Measurements from ENCODE around the gene MRPL46.

The MRPL46 gene

DNA sequence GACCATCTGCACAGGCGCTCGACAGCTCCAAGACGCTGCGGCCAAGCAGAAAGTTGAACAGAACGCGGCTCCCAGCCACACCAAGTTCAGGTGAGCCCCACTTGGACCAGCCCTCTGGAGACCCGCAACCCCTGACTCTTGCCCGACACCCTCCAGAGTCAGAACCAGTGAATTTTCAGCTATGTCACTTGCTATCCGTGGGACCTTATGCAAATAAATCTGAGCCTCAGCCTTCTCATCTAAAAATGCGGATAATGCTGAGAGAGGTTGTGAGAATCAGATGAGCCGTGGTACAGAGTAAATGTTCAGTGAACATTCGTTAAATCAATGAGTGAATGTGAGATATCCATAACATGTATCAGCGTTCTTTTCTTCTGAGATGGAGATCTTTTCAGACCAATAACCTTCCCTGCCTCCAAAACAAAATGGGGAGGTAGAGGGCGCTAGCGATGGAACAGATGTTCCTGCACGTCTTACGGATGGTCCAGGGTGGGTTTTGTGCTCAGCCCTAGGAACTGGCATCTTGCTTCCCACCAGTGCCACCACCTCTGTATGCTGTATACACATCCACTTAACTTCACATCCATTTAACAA, 844 bp upstream of the MRPL46 start:
- Mint-ChIP-seq H3K4me1 (peaks cover 36% of the 10 kb centered on the region), H3K9me3 (no peaks in the 10 kb centered on the region), H3K36me3 (peaks cover 59% of the 10 kb centered on the region), H3K4me3 (peak overlapping the region; percentile 83), H3K27ac (peak overlapping the region; percentile 99)
- peak; percentile 3 for ATAC-seq
- no peak for DNase-seq (ENCODE audit: low spot score in 2 of 2)

DNA sequence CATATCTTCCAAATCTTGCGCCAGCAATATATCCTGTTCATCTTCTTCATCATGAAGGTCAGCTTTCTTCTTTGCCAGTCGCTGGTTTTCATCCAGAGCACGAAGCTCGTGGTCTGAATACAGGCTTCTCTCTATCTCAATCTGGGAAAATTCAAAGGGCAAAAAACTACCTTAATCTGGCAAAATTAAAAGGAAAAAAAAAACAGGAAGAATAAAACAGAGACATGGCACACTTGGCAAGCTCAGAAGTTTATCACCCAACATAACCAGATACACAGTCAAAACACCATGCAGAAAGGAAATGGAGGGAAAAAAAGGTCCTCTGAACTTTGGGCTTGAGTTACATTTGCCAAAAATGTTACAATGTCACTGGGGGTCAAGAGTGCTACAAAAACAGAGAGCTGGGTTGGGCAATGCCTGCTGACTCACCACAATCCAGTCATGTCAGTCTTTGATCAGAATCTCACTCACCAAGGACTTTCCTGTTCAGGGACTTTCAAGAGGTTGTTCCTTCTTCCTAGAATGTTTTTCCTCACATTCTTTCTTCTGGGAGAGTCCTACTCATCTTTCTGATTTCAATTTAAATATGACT, 1.5 kb downstream of the MRPL46 start:
- ATAC-seq = peak; percentile 31
- peak overlapping the region; percentile 99 for H3K27ac Mint-ChIP-seq
- peaks cover 71% of the 10 kb centered on the region for H3K36me3 Mint-ChIP-seq
- DNase-seq (ENCODE audit: low spot score in 2 of 2) = no peak
- no peaks in the 10 kb centered on the region for H3K9me3 Mint-ChIP-seq
- peak overlapping the region; percentile 83 for H3K4me3 Mint-ChIP-seq
- H3K4me1 Mint-ChIP-seq = peaks cover 26% of the 10 kb centered on the region

DNA sequence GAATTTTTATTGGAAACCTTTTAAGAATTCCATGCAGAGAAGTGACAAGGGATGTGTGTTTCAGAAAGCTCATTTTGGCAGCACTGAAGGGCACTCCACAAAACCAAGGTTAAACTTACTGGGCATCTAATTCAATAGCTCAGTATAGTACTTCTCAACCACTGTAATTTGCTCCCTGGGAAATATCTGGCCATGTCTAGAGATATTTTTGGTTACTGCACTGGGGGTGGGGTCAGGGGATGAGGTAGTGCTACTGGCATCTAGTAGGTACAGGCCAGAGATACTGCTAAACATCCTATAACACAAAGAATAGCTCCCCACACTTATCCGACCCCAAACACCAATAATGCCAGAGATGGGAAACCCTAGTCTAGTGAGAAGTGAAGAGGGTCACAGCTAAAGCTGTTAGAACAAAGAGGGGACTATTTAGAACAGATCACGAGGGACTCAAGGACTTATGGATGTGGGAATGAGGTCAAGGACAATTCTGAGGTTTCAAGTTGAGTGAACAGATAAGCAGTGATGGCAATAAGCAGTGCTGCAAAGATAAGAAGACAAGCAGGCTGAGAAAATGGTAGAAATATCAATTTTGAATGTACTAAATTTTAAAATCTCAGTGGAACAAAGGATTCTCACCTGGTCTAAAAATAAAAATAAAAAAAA, 3.2 kb downstream of the MRPL46 start:
- DNase-seq (ENCODE audit: low spot score in 2 of 2) (no peak), ATAC-seq (no peak)
- peaks cover 26% of the 10 kb centered on the region for H3K4me1 Mint-ChIP-seq
- no peak overlapping the region for H3K4me3 Mint-ChIP-seq
- no peaks in the 10 kb centered on the region for H3K9me3 Mint-ChIP-seq
- peaks cover 86% of the 10 kb centered on the region for H3K36me3 Mint-ChIP-seq
- H3K27ac Mint-ChIP-seq = no peak overlapping the region

DNA sequence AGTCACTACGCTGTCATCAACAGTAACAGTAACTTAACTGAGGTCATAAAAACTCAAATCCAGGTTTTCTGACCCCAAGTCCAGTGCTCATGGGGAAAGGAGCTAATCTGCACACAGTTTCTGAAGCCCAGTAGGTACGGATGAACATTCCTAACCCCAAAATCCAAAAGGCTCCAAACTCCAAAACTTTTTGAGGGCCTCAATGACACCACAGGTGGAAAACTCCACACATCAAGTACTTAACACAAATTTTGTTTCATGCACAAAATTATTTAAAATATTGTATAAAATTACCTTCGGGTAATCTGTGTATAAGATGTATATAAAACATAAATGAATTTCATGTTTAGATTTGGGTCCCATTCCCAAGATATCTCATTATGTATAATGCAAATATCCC, 10.5 kb downstream of the MRPL46 start:
- Mint-ChIP-seq H3K36me3 (peaks cover 39% of the 10 kb centered on the region), H3K4me1 (no peaks in the 10 kb centered on the region), H3K9me3 (no peaks in the 10 kb centered on the region), H3K27ac (no peak overlapping the region), H3K4me3 (no peak overlapping the region)
- no peak for DNase-seq (ENCODE audit: low spot score in 2 of 2)
- no peak for ATAC-seq

DNA sequence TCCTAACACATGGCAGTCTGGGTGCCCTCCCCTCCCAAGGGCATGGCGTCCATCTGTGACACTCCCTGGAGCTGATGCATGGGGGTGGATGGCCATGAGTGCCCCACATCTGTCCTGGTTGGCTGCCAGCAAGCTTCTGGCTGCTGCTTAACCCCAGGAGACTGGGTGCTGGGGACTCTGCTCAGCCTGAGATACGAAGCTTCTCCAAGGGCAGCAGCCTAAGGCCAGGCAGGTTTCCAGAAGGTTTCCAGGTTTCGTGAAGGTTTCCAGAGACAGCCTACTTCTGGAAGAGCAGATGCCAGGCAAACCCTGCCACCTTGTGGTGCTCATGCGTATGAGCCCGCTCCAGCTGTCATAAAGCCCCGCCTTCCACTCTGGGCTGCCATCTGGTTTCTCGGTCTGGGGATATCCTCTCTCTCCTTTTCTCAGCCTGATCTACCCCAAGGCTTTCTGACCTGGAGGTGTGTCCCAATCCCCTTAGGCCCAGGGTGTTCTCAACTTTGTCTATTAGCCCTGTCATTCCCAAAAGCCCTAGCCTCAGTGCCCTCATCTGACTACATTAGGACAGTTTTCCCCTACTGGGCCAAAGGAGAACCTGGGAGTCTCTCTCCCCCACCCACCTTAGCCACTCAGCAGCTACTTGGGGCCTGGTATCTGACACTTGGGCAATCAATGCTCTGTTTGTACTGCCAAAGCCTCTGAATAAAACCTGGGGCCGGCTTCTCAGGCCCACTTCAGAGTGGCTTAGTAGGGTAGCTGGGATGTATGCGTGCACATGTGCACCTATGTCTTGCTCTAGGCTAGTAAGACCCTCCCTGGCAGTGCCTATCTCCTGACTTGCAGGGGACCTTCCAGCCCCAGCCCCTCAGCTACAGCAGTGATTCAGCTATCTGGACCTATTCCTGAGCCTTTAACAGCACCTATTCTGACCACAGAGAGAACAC, 12.0 kb downstream of the MRPL46 start:
- no peak overlapping the region for H3K27ac Mint-ChIP-seq
- no peak overlapping the region for H3K4me3 Mint-ChIP-seq
- DNase-seq (ENCODE audit: low spot score in 2 of 2) (peak in 1 of 2 donors; percentile 57), ATAC-seq (peak; percentile 77)
- H3K9me3 Mint-ChIP-seq = no peaks in the 10 kb centered on the region
- H3K4me1 Mint-ChIP-seq = peaks cover 1% of the 10 kb centered on the region
- peaks cover 23% of the 10 kb centered on the region for H3K36me3 Mint-ChIP-seq

DNA sequence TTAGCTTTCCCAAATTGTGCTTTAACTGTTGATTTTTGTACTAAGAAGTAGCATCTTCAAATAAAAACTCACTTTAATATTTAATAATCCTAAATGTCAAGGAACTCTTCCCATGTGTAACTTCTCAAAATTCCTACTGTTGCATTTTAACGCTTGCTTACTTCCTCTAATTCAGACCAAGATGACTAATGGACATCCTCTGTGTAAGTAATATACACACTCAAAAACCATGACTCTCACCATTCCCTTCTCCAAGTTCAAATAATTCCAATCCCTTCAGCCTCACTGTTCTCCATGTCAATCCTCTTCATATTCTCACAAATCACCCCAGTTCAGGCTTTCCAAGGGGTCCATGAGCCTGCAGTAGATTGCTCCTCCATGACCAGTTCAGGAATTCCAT, 13.0 kb downstream of the MRPL46 start:
- Mint-ChIP-seq H3K4me1 (peaks cover 7% of the 10 kb centered on the region), H3K36me3 (peaks cover 14% of the 10 kb centered on the region), H3K9me3 (no peaks in the 10 kb centered on the region), H3K27ac (no peak overlapping the region), H3K4me3 (no peak overlapping the region)
- no peak for DNase-seq (ENCODE audit: low spot score in 2 of 2)
- no peak for ATAC-seq

DNA sequence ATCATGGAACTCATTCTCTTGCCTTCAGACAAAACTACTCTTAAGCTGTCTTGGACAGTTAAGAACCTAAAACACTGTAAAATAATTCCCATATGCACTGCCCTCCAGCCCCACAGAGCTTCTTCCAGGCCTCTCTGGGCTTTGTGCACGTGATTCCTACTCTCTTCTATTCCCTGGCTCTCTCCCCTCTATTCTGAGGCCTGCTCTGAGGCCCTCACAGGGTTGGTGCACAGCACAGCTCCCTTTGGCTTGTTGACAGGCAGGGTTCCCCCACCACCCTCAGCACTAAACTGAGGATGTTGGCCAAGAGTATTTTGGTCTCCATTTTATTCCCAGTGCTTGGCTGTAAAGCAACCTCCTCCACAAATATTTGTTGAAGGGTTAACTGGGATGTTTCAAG, 13.5 kb downstream of the MRPL46 start:
- Mint-ChIP-seq H3K4me3 (no peak overlapping the region), H3K27ac (no peak overlapping the region), H3K4me1 (peaks cover 7% of the 10 kb centered on the region), H3K9me3 (no peaks in the 10 kb centered on the region), H3K36me3 (peaks cover 8% of the 10 kb centered on the region)
- DNase-seq (ENCODE audit: low spot score in 2 of 2) (no peak), ATAC-seq (no peak)

DNA sequence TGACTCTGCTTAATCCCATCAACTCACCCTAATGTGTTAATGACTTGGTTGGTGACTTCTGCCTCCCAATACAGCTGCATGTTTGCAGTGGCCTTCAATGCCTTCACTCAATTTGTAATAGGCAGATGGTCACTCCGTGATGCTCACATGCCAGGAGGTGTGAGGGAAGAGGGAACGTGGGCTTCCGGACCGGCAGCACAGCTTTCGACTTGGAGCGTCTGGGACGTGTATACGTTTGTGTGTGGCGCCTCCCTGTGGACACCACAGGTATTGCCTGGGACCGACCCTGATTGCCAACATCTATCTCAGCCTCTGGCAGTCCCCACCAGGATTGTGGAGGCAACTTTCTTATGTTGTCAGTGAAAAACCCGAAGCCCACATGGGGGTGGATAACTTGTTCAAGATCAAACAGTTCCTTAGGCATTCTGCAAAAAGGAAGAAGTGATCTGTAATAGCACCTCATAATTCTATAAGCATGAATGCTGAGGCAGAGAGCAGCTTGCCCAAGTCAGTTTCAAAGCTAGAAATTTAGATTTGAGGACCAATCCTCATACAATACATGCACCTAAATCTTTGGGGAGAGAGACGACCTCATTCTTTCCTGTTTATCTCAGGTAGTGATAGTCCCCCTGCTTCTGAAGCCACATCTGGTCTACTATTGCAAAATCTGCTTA, 16.9 kb downstream of the MRPL46 start:
- H3K36me3 Mint-ChIP-seq = no peaks in the 10 kb centered on the region
- DNase-seq (ENCODE audit: low spot score in 2 of 2) (peak; percentile 59 to 88), ATAC-seq (peak; percentile 64)
- no peak overlapping the region for H3K27ac Mint-ChIP-seq
- H3K9me3 Mint-ChIP-seq = peaks cover 2% of the 10 kb centered on the region
- no peak overlapping the region for H3K4me3 Mint-ChIP-seq
- H3K4me1 Mint-ChIP-seq = peaks cover 7% of the 10 kb centered on the region

DNA sequence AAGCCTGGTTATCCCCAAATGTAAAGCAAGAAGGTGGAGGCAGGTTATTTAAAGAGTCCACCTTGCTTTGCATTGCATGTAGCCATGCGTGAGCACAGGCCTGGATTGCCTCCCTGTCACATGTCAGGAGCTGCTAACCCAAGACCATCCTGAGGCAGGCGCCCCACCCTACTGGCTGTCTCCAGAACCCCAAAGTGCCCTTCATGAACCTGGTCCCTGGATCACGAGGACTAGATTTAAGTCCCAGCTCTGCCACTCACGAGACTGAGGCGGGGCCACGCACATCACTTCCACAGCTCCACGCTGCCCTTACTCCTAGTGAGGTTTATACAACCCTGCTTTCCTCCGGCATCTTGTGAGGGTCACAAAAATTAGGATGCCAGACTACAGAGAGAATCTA, 17.6 kb downstream of the MRPL46 start:
- H3K27ac Mint-ChIP-seq = no peak overlapping the region
- H3K36me3 Mint-ChIP-seq = no peaks in the 10 kb centered on the region
- H3K4me3 Mint-ChIP-seq = no peak overlapping the region
- DNase-seq (ENCODE audit: low spot score in 2 of 2) = no peak
- peaks cover 4% of the 10 kb centered on the region for H3K9me3 Mint-ChIP-seq
- no peak for ATAC-seq
- peaks cover 7% of the 10 kb centered on the region for H3K4me1 Mint-ChIP-seq

DNA sequence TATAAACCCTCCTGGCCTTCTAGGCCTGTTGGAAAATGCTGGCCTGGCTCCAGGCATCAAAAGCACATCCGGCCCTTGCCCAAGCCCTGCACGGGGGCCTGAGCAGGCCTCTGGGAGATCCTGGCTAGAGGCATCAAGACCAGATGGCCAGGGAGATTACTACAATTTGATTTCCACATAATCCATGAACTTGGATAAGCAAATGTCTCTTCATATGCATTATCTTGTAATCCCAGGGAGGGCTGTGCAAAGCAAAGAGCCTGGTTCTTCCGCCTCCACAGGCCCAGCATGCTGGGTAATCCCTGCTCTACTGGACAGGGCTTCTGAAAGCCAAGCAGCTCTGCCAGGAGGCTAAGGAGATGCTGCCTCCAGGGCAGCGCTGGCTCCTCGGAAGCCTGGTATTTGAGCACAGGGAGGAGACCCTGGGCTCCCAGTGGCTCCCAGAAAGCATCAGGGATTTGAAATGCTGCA, 18.2 kb downstream of the MRPL46 start:
- no peak for ATAC-seq
- Mint-ChIP-seq H3K4me3 (no peak overlapping the region), H3K4me1 (peaks cover 7% of the 10 kb centered on the region), H3K9me3 (peaks cover 8% of the 10 kb centered on the region), H3K27ac (no peak overlapping the region), H3K36me3 (no peaks in the 10 kb centered on the region)
- no peak for DNase-seq (ENCODE audit: low spot score in 2 of 2)

DNA sequence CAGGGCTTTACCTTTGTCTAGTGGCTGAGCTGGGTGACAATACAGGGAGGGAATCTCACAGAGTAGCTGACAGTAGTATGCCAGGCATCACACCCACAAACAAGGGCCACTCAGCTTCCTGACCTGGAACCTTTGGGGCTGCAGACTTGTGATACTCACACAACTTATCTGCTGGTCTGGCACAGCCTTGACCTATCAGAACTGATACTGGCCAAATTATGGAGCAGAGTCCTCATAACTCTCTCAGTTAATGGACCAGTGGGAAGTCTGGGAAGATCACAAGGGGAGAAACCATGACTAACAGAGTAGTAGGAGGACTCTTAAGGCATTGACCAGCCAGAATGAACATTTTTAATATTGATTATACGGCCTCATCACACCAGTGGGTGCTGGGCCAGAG, 19.4 kb downstream of the MRPL46 start:
- Mint-ChIP-seq H3K4me1 (peaks cover 7% of the 10 kb centered on the region), H3K27ac (no peak overlapping the region), H3K4me3 (no peak overlapping the region), H3K9me3 (peaks cover 16% of the 10 kb centered on the region), H3K36me3 (no peaks in the 10 kb centered on the region)
- ATAC-seq (no peak), DNase-seq (ENCODE audit: low spot score in 2 of 2) (no peak)

DNA sequence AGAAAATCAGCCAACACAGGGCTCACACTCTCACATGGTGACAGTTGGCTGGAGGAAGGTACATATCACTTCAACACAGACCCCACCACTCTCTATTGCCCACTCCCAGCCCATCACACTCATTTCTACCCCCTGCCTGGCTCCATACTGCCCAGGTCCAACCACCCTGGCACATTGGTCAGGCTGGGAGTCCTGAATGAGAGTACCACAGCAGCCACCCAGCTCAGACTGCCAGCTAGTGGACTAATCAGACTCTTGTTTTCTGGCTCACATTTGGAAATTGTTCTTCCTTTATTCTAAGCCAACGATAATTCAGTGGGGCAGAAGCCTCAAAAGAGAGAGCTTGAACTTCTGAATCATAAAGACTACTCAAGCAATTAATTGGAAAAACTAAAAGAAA, 20.0 kb downstream of the MRPL46 start:
- Mint-ChIP-seq H3K4me1 (peaks cover 7% of the 10 kb centered on the region), H3K9me3 (peaks cover 16% of the 10 kb centered on the region), H3K27ac (no peak overlapping the region), H3K4me3 (no peak overlapping the region), H3K36me3 (no peaks in the 10 kb centered on the region)
- no peak for ATAC-seq
- no peak for DNase-seq (ENCODE audit: low spot score in 2 of 2)

DNA sequence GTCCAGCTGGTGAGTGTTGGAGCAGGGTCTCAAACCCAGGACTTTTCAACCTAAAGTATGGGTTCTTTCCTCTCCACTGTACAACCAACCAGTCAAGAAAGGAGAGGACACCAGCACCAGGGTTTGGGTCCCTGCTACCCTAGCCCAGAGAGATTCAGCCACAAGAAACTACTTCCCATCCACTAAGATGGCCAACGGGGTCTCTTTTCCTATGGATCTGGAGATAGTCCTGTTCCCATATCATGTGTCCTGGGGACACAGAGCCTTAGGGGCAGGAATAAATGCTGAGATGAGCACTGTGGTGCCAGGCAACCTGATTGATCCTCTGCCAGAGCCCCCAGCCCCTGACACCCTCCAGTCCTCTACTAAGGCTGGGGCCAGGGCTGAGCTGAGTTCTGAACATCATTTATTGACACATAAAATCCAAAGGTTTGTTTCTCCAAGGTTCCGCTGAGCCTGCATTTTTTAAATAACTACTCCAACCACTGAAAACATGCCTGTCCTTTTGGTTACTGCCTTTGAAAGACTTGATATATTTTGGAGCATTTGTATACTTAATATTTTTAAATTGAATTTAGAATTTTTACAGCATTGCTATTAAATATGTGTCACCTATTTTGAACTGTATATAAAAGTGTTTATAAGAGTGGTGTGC, 26.0 kb downstream of the MRPL46 start:
- ATAC-seq = no peak
- Mint-ChIP-seq H3K4me1 (no peaks in the 10 kb centered on the region), H3K4me3 (no peak overlapping the region), H3K9me3 (peaks cover 16% of the 10 kb centered on the region), H3K36me3 (no peaks in the 10 kb centered on the region), H3K27ac (no peak overlapping the region)
- peak in 1 of 2 donors; percentile 34 for DNase-seq (ENCODE audit: low spot score in 2 of 2)

DNA sequence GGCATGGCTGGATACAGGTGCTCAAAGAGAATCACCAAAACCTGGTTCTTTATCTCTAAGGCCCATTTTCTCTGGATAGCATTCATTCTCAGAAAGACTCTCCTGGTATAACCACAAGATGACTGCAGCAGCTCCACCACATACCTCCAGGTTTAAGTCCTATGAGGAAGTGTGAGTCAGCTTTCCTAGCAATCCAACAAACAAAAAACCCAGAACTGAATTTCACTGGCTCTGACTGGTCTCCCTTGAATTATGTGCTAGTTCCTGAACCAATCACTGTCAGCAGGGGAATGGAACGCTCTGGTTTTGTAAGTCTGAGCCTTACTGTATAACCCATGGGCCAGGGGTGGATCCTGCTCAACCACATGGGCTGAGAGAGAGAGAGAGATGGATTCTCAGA, 27.2 kb downstream of the MRPL46 start:
- no peak overlapping the region for H3K27ac Mint-ChIP-seq
- H3K4me3 Mint-ChIP-seq = no peak overlapping the region
- no peaks in the 10 kb centered on the region for H3K4me1 Mint-ChIP-seq
- DNase-seq (ENCODE audit: low spot score in 2 of 2) (peak in 1 of 2 donors; percentile 22), ATAC-seq (peak; percentile 50)
- no peaks in the 10 kb centered on the region for H3K36me3 Mint-ChIP-seq
- peaks cover 14% of the 10 kb centered on the region for H3K9me3 Mint-ChIP-seq

All from stimulated activated effector memory CD8-positive, alpha-beta T cell treated with anti-CD3 and anti-CD28 coated beads, Interleukin-12 subunit alpha, Interleukin-12 subunit beta, amount 100 ng/mL, for 72 hours (primary cell).